ENCODE results near the gene ACTR6.

GRCh38 chr12:100179252-100179651, 21.4 kb upstream of the ACTR6 start:
- TF ChIP-seq CTCF (IDR thresholded peaks at IDR 0.05) (no peak), POLR2A (IDR thresholded peaks at IDR 0.05) (no peak)

Measured in testis (tissue), 2 donors.